Measurements from ENCODE around the gene SRCIN1.

The SRCIN1 gene

DNA sequence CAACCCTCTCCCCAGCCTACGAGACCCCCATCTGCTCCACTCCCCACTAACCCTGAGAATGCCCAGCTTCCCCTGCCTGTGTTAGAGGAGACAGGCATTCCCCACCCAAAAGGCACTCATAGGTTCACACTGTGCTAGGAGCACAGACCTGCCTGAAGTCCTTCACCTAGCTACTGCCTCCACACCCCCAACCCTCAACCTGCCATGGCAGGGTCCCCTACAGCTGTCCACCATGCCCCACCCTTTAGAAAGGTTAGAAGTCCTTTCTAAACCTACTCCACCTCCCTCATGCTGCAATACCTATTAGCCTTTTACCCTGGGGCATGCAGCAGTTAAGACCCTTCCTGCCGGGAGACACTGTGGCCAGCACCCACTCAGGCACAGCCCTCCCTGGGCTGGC lies 9.1 kb downstream of the SRCIN1 start:
- no peak for DNase-seq

DNA sequence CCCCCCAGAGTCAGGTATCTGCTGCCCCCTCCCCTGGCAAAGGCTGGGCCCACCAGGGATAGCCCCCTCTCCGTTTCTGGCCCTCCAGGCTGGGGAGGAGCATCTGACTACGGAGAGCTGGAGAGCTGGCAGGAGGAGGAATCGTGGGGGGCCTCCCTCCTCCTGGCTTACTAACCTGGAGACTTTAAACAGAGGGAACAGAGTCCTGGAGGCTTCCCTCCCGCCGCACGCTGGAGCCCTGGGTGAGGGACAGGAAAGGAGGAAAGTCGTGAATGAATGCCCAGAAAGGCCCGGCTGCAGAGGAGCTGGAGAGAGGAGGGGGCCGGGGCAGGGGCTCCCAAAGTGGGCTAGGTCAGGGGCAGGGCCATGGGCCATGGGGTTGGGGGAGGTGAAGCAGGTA lies 9.9 kb downstream of the SRCIN1 start:
- no peak for DNase-seq

DNA sequence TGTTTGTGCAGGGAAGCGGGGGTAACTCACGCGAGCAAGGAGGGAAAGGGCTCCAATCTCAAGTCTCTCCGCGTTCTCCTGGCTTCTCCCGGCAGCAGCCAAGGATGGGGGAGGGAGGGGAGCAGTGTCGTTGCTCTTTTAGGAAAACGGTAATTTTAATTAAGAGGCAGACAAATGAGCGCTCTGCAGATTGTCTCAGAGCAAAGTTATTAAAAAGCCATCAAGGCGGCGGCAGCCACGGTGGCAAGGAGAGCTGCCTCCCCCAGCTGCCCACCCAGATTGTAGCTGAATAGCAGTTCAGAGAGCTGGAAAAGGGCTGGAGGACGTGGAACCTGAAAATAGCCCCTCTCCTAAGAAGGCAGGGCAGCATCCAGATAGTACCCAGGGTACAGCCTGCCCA lies 11.6 kb downstream of the SRCIN1 start:
- DNase-seq: no peak

DNA sequence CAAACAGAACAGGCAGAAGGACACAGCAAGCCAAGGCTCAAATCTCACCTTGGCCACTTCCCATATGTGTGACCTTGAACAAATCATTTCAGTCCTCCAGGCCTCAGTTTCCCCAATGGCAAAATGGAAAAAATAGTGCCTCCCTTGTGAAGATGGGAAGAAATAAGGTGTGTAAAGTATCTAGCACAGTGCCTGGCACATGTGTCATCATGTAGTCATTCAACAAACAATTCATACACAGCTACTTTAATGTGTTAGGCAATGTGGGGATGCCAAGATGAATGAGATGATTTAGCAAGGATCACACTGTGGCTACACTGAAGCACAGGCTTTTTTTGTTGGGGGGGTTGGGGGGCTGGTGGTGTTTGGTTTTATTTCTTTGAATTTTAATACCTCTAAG lies 13.3 kb downstream of the SRCIN1 start:
- DNase-seq: no peak

DNA sequence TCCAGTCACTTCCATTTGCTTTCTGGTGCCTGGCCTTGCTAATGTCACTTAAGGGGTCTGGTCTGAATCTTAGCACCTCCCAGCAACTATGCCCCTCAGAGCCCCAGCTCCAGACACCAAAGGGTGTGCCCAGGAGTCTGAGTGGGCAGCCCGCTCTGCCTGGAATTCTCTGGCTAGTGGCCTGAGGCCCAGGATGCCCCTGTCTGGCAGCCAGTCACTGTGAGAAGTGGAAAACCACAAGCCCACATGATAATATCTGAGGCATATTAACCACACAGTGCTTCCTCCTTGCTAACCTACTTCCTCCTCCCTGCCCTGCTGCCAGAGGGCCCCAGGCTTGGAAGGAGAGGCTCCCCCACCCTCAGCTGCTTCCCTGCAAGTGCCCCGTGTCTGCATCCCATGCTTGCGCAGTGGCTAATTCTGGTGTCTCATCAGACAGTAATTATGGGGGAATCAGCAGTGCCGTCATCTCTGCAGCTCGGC lies 14.0 kb downstream of the SRCIN1 start:
- peak in 1 of 2 experiments; percentile 18 for DNase-seq

DNA sequence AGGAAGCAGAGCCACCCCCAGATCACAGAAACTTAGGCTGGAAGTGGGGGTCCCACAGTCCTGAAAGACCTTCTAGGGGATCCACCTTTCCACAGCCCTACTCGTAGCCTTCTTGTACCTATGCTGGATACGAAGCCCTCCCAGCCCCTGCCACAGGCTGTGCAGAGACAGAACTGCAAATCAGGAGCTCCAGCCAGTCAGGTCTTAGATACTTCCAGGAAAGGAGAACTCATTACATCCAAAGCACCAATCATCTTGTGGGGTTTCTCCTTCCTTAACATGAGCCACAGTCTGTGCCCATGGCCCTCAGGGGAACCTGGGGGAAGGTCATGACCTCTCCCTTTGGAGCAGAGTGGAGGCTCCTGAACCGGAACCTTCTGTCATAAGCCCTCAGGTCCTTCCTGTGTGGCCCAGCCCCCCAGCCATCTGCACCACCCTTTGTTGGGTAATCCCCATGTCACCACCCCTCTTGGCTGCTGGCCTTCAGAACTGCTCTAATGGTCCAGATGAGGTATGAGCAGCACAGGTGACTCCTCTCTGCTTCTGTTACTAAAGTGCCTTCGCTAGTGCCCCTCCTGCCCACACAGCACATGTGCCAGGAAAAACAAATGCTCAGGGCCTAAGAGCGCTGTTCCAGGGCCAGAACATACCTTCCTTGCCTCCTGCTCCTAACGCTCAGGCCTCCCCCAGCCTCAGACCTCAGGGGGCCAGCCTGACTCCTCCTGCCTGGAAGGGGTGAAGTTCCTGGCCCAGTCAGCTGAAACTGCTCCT lies 14.6 kb downstream of the SRCIN1 start:
- DNase-seq: no peak

DNA sequence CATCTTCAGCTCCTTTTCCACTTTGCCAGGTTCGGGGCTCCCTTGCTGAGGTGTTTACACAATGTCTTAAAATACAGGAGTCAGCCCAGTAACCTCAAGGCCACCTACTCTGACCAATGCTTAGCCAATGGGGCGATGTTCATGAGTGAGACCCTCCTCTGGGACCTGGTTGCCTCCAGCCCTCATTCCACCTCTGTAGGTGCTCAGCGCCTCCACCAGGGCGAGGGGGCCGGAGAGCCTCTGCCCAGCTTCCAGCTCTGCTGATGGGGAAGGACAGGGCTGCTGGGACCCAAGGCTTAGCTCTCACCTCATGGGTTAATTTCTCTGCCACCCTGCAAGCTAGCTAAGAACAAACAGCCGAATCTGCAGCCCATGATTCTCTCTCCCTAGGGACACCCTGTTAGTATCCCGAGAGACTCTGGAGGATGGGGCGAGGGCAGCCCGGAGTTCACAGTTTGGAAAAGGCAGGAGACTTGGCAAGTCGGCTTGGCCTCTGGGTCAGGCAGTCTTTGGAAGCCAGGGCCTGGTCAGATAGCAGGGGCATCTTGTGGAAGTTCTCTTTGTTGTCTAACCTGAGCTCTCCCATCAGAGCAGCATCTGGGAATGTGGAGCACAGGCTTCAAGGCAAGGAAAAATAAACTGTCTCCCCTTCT lies 16.2 kb downstream of the SRCIN1 start:
- no peak for DNase-seq

DNA sequence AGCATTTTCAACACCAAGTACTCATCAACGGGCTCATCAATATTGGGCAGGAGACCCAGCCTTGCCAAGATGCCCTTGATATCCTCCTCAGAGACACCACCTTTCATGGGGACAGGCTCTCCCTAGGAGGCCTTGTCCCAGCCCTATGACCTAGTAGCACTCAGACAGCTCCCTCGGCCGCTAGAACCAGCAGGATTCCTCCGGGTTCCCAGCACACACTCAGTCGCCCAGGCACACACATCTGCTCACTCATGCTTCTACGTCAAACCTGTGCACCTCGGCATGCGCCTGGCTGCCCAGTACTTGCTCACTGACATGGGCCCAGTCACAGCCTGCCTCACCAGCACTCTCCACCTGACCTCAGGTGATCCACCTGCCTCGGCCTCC lies 17.0 kb downstream of the SRCIN1 start:
- DNase-seq: no peak

DNA sequence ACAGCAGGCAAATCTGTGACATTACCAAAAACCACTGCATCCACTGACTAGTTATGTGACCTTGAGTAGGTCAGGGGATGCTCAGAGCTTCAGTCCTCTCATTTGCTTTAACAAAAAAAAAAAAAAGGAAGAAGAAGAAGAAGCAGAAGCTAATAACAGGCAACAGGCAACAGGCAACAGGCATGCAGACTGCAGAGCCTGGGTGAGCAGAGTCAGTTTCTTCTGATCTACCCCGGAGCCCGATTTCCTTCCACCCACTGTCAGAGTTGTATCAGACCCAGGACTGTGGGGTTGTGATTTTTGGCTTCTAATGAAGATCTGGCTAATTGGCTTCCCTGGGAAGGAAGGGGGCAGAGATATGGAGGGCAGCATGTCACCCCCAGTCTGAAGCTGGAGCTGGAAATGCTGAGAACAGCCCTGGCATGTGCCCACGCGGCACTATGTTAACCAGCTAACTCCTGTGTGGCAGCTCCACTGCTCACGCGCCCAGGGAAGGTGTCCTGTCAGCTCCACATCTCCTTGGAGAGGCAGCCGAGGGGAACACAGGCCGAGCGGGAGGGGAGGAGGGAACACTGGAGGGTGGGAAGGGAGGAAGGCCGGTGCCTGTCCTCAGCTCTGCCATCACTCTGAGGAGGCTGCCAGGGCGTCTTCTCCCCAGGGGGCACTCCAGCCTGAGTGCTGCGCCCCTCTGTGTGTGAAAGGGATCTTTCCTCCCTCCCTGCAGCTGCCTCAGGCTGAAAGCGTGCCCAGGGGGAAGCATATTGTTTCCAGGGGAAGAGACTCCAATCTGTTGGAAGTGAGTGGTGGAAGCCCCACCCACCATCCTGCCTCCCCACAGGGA lies 17.6 kb downstream of the SRCIN1 start:
- no peak for DNase-seq

DNA sequence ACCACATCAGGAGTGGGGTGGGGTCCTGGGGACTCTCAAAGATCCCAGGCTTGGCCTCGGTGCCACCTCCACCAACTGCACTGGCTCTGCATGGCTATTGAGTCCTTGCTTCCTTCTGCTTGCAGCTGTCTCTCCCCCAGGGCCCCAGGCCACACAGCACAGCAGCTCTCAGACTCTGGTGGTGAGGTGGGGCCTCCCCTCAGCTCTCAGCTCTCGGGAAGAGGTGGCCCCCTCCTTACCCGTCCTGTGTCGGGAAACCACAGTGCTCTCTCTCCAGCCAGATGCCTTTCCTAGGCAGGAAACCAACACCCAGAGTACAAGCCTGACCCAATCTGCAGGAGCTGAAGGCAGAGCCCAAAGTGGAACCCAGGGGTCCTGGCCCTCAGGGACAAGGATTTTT lies 18.5 kb downstream of the SRCIN1 start:
- no peak for DNase-seq

DNA sequence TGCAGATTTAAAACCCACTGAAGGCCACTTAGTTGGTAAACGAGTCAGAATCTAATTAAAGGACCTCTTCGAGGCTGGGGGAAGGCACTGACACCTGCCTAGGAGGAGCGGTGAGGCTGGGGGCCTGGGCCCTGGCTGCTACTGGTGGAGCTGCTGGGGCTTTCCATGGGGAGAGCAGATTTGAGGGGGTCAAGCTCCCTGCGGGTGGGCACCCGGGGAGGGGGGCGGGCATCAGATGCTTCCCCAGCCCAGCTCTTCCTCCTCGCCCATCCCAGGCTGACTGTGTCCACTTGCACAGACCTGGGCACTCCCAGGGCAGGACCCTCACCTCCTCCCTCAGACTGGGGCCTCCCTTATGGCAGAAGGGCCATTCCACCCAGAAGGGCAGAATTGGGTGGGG lies 19.0 kb downstream of the SRCIN1 start:
- DNase-seq: no peak

DNA sequence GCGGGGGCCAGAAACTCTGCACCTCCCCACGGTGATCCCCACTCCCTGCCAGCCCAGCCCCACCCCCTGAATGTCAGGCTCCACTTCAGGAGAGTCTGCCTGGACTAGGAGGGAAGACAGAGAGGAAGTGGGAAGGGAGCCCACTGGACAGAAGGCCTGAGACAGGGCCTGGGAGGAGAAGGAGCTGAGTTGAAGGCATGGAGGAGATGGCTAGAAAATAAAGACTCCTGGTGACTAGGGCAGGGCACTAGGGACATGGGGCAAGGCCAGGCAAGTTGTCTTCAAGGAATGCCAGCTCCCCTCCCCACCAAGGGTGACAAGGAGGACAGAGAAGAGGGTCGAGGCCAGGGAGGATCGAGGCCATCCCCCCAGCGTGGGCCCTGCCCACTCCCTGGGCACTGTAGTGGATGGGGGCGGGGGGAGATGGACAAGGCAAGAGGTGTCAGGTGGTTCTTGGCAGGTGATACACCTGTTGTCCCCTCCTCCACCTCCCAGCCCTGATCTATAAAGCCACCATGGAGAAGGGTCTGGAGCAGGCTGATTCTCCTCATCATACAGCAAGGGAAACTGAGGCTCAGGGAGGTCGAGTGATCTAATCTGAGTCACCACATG lies 19.7 kb downstream of the SRCIN1 start:
- no peak for DNase-seq

DNA sequence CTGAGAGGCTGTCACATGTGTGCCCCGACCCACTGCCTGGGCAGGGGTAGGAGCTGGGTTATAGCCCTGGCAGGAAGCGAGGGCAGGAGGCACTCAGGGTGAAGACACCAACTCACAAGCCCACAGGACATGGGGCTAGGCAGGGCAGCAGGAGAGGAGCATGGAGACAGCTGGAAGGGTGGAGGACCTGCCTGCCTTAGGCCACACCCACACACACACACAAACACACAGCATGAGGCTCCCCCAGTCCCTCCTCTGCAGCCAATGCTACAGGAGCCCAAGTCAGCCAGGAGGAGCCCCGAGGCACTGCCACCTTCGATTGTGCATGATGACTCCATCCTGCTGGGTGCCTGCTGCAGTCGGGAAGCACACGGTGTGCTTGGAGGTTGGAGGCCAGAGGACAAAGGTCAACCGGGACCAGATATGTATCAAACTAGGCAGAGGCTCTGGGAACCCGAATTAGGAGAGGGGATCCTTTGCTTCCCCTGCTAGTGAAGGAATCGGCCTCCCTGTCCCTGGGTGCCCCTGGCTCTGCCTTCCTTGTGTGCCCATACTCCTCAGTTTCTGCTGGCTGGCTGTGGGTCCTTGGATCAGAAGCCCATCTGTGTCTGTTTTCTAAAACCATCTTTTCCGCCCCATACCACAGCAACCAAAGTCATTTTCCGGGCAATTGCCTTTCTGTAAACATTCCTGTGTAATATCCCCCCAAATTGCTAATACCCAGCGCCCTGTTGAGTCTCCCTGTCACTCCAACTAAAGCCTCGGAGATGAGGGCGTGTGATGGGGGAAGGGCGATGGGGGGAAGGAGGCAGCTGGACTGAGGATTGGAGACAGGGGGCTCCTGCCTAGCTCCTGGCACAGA lies 20.5 kb downstream of the SRCIN1 start:
- no peak for DNase-seq

DNA sequence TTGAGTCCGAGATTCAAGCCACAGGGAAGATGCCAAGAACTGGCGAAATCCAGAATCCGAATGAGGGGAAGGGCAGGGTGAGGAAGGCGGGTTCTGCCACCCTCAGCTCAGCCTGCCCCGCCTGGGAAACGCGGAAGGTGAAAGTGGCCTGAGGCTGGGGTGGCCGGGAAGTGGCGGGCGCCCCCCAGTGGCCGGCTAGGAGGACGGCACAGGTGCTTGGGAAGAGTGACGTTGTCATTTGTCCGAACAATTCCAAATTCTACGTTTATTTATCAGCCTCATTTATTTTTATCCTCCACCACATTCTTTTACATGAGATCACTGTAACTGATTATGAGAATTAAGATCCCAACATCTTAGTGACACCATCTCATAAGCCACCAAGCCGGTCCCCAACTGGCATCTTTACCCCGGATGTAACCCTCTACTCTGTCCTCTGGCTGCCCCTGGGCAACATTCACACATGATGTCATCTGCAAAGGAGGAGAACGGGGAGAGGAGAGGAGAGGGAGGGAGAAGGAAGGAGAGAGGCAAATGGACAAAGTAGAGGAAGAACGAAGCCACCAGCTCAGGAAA lies 21.3 kb downstream of the SRCIN1 start:
- DNase-seq: peak in 1 of 2 experiments; percentile 66

DNA sequence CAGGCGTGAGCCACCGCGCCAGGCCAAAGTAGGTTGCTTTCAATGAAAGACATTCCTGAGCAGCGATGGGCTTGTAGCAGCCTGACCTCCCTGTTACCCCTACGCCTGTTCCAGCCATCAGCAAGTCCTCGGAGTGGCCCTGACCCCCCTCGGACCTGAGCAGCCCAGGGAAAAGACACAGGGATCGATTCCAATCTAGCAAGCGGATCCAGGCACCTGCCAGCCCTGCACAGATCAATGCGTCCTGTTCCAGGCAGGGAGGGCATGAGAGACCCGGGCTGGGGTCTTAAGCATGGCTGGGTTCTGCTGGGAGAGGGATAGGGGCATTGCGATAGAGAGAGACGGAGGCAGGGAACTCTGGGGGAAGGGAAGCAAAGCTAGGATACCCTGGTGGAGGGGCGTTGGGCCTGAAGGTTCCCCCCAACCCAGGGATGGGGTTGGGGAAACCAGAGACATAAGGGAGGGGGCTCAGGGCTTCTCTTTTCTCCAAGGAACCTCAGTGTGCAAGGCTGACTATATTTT lies 21.9 kb downstream of the SRCIN1 start:
- no peak for DNase-seq

DNA sequence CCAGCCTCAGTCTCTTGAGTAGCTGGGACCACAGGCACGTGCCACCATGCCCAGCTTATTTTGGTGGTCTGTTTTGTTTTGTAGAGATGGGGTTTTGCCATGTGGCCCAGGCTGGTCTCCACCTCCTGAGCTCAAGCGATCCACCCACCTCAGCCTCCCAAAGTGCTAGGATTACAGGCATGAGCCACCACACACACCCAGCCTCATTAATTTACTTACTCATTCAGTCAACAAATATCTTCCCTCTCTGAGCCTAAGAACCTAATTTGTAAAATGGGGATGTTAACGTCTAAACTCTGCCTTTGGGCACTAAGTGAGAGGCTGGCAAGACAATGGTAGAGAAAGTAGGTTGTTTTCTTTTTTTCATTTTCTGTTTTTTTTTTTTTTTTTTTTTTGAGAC lies 22.6 kb downstream of the SRCIN1 start:
- no peak for DNase-seq

DNA sequence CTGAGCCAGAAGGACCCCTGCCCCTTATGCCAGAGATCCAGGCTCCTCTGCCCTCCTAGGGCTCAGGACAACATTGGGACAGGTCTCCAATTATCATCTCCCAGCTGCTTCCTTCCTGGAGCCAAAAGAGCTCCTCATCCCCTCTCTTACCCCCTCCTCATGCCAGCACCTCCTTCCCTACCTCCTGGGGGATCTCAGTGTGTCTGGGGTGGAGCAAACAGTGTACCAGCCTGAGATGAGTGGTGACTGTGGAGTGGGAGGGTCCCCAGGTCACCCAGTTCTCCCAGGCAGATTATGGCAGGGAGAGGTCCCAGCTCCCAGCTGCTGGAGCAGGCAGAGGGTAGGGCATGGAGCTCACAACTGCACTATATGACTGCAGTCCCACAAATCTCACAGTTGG lies 23.7 kb downstream of the SRCIN1 start:
- DNase-seq: no peak

DNA sequence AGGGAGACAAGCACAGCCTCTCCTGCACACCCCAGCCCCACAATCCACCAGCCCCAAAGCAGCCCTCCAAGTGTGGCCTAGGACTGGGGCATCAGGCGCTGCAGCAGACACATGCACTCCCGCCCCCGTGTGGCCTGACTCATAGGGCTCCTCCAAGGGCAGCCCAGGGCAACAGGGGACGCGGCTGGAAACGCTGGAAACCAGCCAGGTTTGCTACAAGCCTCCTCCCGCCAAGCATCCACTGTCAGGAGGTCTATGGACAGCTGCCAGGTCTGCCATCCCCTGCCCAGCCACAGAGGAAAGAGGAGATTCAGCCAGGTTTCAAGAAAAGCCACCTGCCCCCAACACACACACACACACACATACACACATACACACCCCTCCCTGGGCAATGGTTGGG lies 25.8 kb downstream of the SRCIN1 start:
- no peak for DNase-seq

DNA sequence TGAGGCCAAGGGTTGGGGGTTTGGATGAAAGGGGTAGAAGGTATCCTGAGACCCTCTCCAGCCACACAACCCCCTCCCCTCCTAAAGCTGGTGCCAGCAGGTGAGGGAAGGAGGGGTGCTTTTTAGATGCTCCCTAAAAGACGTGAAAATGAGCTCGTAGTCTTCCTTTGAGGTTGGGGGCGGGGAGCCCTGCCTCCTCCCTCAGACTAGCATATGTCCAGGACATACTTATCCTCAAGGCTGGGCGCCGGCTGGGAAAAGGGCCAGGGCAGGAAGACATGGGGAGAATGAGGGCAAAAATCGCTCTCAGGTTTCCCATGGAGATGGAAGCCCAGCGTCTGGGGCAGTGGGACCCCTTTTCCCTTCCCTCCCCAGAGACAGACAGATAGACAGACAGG lies 26.7 kb downstream of the SRCIN1 start:
- DNase-seq: no peak

DNA sequence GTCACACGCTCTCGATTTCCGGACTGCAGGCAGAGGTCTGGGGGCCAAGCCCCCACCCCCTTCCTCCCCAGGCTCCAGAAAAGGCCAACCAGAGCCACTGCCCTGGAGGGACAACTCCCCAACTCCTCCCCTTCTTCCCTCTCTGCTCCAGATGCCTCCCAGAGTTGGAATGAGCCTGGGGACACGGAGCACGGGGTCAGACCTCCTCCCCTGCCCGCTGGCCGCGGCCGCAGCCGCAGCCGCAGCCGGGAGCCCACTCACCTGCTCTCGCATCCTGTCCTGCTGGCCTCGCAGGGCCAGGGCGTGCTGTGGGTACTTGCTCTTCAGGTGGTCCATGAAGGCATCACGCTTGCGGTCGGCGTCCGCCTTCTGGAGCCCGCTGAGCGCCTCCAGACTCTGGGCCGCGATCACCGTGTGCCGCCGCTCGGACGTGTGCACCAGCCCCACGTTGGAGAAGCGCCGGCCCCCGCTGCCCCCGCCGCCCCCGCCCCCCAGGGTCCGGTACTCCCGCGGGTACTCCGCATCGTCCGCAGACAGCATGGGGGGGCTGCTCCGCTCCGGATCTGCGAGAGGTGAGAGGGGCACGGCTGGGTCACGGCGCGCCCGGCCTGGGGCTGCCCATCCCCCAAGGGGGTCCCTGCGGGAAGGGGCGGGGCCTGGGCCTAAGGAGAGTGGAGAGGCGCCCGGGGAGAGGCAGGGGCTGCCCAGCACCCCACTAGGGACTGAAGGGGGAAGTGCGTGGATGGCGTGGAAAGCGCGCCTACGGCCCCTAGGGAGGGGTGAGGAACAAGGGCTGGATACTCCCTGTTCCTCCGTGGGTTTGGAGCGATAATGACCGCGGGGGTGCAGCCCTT lies 27.3 kb downstream of the SRCIN1 start:
- no peak for DNase-seq

Data from SW 1271 (cell line).